GM21529 (cell line): ENCODE results near the gene SLC7A1.
A peak's percentile ranks its signal among the peaks of the same experiment; 100 is the strongest.

Experiments
- ATAC-seq: cut with Tn5 transposase; IDR thresholded peaks from one replicate; pipeline ENCODE4 v1.9.1; 2021; ENCODE audit not compliant: unreplicated experiment

Gene SLC7A1

DNA sequence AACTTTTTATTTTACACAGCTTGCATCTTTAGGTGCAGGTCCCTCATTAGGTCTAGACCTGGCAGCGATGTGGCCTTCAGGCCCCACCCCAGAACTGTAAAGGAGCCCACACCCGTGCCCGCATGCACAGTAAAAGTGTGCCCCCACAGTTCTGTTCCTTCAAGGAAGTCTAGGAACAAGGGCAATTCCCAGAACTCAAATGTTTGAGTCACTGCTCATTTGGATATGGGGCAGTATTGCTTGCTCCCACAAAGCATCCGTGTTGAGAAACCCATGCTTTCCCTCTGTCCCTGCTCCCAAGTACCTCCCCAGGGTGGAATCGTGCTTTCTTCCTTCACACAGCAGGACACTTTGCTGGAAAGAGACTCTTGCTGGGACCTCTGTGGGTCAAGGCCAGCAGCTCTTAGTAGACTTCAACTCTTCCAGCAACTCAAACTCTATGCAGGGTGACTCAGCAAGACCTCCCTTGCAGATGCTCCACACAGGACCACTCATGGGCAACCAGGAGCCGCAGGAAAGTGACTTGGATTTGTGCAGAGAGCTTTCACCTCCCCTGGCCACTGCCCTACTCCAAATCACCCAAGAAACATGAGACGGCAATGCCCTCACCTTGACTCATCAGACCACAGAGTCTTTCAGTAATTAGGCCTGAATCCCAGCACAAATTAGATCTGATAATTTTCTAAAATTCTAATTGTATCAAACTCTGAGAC, 12.3 kb downstream of the SLC7A1 start:
- ATAC-seq: no peak

DNA sequence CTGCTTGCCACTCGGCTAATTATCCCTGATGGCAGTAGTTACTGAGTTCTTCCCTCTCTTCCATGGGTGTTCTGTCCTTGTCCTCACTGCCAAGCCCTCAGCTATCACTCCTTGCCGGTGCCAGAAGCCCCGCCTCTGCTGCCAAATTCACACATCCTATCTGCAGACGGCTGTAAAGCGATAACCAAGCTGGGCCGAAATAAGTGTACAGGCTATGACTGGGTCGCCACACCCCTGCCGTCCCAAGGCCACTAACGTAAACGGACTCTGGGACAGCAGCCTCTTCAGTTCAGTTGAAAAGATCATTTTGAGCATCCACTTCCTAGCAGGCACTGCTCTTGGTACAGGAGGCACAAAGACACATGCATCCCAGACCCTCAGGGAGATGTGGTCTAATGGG, 13.3 kb downstream of the SLC7A1 start:
- ATAC-seq: no peak

DNA sequence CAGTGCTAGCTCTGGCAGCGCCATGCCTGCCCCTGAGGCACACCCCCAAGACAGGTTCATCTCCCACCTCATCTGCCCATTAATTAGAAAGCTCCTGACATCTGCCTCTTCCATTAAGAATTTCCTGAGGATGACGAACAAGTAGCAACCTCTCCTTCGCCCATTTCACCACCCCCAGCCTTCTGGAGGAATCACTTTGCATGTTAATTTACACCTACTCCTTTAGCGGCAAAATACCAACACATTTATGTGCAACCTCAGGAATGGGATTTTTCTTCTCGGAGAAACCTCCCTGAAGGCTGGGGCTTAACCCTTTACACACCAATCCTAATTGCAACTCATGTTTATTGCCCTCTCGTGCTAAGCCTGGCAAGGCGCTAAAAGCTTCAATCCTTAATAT, 13.8 kb downstream of the SLC7A1 start:
- ATAC-seq: no peak

DNA sequence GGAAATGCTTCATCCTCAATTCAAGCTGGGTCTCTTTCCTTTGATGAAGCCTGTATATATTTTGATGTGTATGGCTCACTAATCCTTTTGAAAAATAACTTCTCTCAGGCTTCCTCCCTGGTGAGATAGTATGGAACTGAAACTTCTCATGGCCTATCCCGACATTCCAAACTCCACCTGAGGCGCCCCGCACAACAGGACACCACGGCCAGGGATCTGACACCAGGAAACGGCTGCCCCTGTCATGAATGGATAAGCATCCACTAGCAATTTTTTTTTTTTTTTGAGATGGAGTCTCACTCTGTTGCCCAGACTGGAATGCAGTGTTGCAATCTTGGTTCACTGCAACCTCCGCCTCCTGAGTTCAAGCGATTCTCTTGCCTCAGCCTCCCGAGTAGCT, 16.4 kb downstream of the SLC7A1 start:
- no peak for ATAC-seq

DNA sequence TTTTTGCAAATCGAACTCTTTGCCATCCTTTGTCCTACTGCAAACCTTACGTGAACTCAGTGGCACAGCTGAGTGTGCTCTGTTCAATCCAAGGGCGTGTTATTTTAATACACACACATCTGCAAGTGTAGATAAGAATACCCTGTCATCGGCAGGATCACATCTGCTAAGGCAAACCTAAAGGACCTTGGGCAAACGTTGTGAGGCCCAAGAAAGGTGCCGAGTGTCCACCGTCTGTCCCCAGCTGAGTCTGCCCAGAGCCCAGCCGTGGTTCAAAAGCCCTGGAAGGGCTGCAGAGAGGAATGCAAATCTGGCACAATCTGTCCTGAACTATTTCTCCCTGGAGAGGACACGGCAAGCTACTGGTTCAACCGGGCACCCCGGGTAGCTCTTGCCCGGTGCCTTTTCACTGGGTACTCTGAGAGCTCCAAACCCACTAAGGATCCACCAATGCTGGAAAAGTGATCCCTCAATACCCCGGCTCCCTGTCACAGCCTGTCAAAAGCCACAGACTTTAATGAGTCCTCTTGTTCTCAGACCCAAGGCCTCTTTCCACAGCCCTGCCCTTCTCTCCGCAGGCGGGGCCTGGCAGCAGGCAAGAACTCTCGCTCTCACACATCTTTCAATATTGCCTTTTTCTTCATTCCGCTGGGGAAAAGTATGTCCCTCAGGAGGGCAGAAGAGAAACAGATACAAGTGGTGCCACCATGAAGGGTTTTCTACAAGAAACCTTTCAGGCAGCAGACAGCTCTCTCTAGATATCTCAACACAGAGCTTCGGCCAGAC, 17.0 kb downstream of the SLC7A1 start:
- no peak for ATAC-seq

DNA sequence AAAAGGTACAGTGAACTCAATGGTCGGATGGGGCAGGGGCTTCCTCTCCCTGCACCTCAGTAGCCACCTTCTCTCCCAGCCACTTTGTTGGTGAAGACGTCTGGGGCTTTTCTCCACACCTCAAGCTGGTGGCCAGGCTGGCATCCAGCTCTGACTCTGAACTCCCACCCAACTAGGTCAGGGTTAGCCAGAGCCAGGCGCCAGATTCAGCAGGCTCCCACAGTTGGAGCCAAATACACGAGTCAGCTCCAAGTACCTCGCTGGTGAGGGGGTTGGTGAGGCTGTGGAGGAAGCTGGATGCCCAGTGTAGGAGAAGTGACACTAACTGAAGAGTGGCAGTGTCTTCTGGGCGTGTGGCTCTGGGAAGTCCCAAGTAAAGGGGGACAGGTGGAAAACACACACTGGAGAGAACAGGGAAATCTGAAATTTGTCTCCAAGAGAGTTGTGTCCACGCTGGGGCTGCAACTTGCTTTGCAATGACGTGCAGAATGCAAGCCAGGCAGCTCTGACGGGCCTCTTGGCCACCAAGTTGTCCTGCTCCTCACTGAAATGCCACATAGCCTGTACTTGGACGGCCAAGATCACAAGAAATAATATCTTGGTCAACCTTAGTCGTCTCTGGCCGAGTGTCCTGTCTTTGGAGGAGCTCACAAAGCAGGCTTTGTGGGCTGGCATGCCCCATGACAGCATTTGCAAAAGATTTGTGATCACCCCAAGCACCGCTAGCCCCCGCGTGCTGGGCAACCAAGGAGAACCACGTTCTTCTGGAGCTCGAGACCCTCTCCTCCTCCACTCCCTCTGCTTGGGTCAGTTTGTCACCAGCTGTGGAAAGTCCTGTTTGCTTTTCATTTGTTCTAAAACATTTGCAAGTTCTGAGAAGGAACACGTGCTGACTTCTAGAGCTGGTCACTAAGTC, 18.1 kb downstream of the SLC7A1 start:
- no peak for ATAC-seq

DNA sequence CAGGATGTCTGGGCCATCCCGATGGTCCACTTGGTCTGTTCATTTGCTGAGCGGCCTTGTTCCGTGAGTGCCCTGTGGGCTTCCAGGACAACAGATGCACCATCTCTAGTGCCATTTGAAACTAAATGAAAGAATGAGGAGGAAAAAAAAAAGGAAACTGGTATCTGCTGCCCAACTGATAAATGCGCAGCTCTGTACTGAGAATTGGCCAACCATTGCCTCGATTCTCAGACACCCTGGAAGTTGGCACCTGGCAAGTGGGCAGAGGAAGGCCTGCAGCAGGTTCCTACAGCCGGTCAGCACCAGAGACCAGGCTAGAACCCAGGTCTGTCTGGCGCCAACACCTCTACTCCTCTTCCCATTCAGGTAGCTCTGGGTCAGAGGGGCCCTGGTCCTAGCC, 18.9 kb downstream of the SLC7A1 start:
- no peak for ATAC-seq

DNA sequence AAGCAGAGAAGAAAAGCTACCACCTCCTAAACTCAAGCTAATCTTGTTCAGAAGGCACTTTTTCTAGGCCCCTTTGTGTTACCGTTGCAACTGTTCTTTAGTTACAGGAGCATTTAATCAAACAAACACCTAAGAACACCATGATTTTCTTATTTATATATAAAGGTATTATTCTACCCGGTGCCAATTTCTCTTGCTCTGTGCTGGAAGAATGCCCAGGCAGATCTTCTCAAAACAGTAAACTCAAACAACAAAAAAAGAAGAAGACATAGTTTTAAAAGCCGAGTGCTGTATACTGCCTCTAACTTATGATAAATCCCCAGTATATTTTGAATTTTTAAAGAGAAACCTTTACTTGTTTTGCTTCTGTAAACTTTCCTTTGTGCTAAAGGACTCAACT, 20.4 kb downstream of the SLC7A1 start:
- no peak for ATAC-seq

DNA sequence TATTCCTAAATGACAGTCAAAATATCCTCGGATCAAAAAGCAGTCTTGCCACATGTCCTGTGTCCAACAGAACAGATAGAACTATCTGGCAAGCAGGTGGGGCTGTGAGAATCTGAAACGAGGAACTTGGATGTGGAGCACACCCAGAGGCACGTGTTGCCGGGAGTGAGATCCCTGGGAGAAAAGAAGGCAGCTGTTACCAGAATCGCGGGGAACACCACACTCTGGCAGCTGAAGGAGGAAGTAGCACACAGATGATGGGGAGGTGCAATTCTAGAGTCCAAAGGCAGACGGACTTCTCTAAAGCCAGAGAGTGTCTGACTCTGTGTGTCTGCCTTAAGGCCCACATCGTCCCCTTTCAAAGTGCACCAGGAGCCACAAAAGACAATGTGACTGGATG, 22.3 kb downstream of the SLC7A1 start:
- peak; percentile 55 for ATAC-seq

DNA sequence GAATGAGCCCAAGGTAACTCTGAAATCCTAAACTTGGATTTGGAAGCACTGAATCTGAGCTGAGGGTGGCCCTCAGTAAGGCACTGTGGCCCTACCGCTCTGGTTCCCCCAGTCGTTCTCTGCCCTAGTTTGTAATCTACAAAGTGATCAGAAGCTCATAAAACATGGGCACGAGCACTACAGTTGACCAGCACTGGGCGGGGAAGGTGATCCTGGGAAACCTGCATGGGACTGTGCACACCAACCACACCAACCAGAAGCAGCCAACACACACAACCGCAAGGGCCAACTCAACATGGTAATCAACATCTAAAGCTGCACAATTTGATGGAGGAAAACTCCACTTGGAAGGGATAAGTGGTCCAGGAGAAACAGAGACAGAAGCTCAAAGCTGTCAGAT, 22.9 kb downstream of the SLC7A1 start:
- no peak for ATAC-seq

DNA sequence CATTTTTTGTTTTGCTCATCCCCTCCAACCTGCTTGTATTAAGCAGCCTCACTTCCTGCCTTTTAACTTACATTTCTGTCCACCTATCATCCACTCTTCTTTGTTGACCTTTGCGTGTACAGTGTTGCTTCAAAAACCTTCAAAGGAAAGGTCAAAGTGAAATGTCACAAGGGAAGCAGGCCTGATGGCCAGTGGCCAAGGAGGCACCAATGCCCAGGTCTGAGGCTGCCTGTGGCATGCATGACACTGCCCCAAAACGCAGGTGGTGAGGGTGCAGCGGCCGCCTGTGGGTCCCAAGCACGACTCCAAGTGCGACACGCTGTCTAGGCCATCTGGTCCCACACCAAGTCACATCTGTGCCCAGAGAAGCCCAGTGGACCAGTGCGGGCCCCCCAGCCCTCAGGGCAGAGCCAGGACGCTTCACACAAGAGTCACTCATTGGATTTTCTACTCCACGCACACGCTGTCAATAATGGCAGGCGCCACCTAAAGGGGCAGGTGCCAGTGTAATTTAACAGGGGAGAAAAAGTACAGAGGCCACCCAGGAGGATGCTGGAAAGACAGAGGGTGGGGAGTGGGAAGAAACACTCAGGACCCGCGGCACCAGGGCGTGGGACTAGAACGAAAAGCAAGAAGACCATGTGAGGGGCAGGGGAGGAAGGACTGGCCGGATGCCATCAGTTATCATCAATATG, 23.5 kb downstream of the SLC7A1 start:
- no peak for ATAC-seq

DNA sequence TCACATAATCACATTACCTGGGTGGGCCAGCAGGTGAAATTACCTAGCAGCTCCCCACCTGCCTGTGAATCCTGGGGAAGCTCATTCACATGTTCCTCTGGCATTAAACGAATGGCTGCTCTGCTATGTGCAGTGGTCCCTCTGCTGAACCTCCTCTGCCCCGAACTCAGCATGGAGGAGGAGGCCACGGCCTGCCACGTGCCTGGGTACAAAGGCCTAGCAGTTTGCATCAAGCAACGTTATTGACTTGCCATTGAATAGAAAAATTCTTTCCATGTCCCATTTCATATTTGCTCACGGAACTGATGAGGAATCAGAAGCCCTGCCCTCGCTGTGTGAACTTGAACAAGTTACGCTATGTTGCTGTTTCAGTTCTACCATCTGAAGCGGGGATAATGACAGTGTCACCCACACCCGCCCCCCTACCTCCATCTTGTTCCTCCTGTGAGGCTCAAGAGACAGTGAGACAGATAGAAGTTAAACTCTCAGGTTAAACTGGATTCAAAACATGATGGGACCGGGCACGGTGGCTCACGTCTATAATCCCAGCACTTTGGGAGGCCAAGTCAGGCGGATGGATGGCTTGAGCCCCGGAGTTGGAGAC, 25.3 kb downstream of the SLC7A1 start:
- no peak for ATAC-seq

DNA sequence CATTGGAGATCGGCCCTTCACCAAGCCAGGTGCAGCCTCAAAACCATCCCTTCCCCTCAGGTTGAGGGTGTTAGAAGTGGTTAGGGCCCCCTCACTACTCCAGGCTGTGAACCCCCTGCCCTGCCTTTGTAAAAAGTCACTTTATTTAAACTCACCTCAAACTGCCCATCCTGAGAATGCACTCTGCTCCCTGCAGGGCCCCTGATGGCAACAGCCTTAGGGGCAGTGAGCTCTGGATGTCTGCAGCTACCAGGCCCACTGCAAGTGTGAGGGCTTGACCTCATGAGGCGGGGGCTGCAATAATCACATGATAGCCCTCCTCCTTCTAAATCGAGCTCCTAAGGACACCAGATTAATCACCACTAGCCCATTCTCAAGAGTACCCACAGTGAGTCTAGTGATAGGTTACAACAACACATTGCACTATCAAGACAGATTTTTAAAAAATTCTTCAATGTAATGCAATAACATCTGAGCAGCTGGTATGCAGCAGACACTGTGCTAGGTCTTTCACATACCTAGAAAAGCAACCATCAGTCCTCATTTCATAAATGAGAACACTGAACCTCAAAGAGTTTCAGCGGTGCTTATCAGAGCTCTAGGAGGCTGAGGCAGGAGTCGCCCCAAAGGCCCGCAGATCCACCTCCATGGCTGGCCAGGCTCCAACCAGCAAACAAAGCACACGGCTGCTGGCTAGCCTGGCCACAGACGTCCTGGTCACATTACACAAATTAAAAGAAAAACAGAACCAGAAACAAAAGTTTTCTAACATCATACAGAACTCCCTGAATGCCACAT, 26.0 kb downstream of the SLC7A1 start:
- no peak for ATAC-seq

DNA sequence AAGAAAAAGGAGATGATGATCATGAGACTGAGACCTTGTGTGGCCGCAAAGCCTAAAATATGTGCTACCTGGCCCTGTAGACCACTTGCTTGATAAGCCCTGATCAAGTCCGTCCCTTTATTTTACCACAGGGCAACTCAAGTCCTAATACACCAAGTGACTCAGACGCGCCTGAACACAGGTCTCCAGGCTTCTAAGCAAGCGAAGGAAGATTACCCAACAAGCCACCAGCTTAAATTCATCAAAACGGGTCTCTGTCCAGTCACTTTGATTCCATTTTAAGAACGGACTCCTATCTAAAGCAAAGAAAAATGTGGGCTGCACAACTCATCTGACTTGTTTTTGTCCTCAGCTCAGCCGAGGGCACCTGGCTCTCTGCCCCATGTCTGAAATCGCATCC, 26.8 kb downstream of the SLC7A1 start:
- ATAC-seq: no peak

DNA sequence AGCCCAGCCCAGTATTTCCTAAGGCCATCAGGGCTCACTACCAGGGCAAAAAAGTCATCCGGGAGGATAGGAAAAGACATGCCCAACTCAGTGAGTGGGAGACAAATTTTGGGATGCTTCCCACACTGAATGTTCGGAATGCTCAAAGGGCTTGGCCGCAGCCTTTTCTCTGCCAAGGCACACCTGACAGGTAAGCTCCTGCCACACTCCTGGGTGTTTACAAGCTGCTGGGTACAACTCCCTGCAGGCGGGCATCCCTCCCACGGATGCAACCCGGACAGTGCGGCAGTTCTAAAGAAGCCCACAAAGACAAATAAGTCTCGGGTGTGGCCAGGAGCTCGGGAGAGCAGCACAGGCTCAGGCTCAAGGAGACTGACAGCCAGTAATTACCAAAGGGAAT, 28.1 kb downstream of the SLC7A1 start:
- no peak for ATAC-seq

DNA sequence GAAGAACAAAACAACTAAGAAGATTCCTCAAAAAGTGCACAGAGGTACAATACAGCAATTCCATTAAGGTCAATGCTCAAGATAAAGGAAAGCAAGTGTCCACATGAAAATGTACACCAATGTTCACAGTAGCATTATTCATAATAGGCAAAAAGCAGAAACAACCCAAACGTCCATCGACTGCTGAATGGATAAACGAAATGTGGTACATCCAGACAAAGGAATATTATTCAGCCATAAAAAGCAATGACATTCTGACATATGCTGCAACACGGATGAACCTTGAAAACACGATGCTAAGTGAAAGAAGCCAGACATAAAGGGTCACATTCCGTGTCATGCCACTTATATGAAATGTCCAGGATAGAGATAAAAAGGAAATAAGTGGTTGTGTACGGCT, 29.3 kb downstream of the SLC7A1 start:
- no peak for ATAC-seq

DNA sequence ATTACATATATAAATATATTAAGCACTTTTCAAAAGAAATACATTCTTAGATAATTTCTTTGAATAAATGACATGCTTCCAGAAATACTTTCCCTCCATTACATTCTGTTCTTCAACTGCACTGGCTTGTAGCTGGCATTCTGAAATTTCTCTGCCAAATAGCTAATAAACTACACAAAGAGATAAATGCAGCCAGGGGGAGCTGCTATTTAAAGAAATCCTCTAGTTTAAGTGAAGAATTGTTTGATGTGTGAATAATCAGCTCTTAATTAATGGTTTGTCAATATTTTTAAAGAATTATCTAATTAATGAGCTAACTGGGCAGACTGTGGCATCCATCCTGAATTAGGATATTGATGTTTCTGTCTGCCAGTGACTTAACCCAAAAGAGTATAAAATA, 30.7 kb downstream of the SLC7A1 start:
- no peak for ATAC-seq

DNA sequence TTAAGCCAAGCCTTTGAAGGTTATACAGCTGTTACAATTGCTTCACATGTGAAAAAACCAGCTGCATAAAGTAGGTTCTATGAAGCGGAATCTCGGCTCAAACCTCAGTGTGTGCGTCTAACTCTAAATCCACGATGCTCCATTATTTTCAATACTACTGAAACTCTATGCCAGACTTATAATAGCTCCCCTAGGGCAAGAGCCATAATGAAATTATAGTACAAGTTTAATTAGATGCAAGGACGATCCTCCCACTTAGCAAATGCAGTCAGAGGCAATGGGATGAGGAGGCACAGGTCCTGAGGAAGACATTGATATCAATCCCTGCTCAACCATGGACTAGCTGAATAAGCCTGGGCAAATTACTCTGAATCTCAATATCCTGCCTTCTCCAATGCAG, 31.1 kb downstream of the SLC7A1 start:
- no peak for ATAC-seq

DNA sequence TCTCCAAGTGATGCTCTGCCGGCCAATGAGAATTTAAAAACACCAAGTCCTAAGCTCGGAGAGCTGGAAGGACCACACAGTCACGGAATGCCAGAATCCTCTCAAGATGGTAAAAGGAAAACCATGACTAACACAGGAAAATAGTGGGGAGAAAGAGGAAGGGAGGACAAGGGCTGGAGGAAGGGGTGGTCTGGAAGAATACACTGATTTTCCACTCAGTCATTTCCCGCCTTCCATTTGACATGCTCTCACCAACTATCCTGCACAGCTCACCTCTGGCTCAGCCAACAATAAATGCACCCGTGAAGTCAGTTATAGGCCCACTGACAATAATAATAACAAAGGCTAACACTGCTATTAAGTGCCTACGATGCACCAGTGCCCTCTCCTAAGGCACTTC, 31.5 kb downstream of the SLC7A1 start:
- no peak for ATAC-seq
